HG02885 (cell line): ENCODE results near the gene TBCD.

ENCODE experiments used
- ATAC-seq: cut with Tn5 transposase; IDR thresholded peaks from one replicate; pipeline ENCODE4 v1.9.1; 2021; ENCODE audit warnings: mild to moderate bottlenecking; ENCODE audit not compliant: unreplicated experiment, poor library complexity

TBCD gene

GRCh38 chr17:82825540-82826124 is 73.8 kb downstream of the TBCD start:
- ATAC-seq = no peak

DNA sequence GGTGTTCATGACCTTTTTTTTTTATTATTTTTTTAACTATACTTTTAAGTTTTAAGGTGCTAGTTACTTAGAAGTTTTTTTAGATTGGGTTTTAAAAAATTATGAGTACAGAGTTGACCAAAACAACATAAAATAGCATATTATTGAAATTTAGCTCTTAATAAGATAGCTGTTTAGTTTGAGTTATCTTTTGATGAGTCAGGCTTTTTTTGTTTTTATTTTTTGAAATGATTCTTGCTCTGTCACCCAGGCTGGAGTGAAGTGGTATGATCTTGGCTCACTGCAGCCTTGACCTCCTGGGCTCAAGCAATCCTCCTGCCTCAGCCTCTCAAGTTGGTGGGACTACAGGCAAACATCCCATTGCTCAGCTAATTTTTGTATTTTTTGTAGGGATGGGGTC is 74.3 kb downstream of the TBCD start:
- ATAC-seq = no peak

- ATAC-seq = no peak
Observed at GRCh38 chr17:82826956-82827355, 75.1 kb downstream of the TBCD start.

- no peak for ATAC-seq
Observed at GRCh38 chr17:82828875-82829487, 77.1 kb downstream of the TBCD start.

- no peak for ATAC-seq
Observed at GRCh38 chr17:82830249-82830661, 78.4 kb downstream of the TBCD start.

DNA sequence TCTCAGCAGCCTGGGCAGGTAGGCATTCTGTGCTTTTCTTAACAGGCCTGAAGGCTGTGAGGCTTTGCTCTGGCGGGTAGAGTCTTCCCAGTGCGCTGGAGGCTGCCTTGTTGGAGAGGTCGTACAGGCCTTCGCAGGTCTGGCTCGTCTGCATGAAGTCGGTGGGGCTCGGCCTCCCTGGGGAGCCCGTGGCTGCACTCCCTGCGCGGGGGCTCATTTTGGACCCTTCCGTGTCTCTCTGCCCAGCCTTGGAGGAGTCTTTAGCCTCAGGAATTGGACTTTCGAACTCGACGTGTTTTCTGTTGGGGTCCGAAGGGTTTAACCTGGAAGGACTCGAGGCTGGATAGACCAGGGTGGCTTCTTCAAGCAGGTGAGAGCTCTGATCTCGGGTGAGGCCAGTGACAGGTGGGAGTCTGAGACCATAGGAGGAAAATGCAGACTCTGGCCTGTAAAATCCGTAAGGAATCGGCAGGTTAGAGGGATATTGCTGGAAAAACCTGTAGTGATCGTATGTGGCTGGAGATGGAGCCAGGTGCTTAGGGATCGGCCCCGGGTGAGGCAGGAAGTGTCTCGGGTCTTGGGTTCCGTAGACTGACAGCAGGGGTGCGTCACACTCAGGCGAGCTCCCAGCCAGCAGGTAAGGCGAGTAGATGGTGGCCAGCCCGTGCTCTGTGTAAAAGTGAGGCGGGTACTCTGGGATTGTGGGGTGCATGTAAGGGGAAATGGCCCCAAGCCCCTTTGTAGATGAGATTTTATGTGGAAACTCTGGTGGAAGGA is 79.4 kb downstream of the TBCD start:
- no peak for ATAC-seq

DNA sequence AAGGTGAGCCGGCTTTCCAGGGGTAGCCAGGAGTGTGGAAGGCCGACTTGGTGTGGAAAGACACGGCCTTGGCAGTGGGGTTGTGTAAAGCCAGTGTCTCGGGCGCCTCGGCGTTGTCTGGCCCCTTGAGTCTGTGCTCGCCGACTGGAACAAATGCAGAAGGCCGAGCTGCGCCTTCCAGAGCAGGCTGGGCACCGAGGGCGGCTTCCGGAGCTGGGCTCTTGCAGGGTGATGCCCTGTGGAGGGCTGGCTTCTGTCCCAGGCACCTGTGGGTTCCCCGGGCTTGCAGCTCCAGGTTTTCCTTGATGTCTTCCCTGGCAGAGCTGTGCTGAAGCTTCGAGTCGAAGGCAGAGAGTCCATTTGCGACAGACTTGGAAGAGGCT is 79.9 kb downstream of the TBCD start:
- ATAC-seq = no peak

GRCh38 chr17:82832411-82832810 is 80.5 kb downstream of the TBCD start:
- no peak for ATAC-seq

DNA sequence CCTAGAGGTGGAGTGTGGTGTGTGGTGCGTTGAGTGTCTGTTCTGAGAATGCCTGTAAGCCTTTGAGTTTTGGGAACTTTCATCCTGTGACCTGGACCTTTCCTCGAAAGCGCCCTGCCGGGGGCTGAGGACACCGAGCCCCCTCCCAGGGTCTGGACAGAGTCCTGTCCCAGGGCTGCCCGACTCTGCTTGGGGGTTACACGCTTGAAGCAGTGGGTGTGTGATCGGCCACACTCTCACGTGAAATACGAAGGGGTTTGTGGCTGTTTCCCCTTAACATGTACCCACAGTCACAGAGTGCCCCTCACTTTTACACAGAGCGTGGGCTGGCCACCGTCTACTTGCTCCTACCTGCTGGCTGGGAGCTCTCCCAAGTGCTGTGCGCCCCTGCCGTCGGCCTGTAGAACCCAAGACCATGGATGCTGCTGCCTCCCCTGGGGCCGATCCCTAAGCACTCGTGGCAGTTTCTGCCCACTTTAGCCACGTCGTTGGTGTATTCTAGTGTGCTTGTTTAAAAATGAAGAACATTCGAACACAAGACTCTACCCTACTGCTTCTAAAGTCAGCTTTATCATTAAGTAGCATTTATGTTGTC is 81.1 kb downstream of the TBCD start:
- no peak for ATAC-seq

GRCh38 chr17:82835122-82835521 is 83.3 kb downstream of the TBCD start:
- no peak for ATAC-seq

DNA sequence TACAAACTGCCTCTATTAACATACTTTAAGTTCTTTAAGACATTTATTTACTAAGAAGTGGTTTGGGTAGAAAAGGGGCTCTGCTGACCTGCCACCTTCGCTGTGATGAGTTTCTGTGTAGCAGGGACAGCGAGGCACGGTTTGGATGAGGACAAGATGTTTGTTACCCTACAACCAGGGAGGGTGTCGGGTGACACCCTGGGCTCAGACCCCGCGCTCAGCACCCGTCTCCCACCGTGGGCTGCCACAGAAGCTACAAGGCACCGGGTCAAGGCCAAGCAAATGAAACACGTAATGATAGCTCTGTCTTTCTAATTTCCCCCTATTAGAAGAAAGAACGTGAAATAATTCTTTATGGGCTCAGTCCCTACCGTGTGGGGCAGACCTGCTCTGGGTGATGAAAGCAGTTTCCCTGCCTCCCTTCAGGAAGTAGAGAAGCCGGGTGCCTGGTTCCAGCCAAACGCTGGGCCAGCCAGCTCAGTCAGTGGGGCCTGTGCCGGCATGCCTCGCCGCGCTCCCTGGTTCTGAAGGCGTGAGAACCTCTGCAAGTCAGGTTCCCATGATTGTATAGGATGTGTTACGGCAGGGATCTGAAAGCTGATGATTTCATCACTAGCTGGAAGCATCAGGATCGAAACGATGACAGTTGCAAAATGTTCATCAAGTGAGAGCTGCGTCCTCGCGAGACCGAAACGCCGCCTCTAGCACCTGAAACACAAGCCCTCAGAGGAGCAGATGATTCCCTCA is 84.1 kb downstream of the TBCD start:
- ATAC-seq = no peak

DNA sequence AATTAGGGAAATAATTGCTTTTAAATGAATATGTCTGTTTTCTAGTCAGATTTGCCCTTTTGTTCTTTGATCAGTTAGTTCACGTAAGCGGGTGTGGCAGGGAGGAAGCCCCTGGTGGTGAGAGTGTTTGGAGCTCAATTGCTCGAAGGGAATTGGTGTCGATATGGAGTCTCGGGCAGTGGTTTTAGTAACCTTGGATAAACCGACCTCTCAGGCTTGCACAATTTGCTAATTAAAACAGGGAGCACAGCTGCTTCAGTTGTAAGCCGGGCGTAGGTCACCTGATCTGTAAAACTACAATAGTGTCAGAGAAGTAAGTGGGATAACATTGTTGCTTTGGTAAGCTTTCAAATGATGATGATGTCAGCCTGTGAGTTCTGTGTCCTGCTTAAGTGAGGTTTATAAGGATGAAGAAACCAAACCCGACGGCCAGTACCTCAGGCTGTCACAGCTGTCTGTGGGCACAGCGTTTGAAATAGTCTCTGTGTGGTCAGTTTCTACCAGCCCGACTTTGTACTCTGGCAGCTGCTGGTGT is 85.0 kb downstream of the TBCD start:
- ATAC-seq = no peak

GRCh38 chr17:82837586-82838320 is 85.9 kb downstream of the TBCD start:
- ATAC-seq = no peak

GRCh38 chr17:82838386-82839063 is 86.7 kb downstream of the TBCD start:
- no peak for ATAC-seq

DNA sequence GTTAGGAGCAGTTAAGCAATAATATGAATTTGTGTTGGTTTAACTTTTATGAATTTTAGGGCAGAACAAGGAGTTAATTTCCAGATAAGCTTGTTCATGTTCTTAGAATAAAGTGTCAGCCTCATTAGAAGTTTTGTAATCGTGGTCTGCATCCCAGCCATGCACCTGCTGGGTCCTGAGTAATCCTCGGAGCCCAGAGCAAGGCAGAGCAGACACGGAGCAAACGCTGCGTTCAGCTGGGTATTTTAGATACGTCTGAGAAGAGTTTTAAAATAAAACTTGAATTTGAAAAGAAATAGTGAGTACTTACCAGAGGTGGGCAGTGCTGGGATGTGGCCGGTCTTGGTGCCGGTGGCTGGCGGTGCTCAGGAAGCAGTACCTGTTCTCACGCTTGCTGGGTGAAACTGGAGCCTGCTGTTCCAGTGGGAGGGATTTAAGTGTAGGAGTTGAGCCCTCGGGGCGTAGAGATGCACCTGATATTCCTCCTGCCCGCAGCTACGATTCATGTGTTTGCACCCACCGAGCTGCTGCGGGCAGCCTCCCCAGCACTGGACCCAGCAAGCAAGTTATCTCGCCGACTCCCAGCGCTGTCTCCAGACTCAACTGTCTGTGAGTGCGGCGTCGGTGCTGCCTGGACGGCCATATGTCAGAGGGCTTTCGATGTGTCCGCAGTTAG is 87.9 kb downstream of the TBCD start, which contains the start of gene ZNF750:
Gene ZNF750 (minus strand): TSS at position 406 of the 676 bp plus-strand sequence. CDS start 7,568 bp downstream, outside the sequence.
- ATAC-seq = no peak

DNA sequence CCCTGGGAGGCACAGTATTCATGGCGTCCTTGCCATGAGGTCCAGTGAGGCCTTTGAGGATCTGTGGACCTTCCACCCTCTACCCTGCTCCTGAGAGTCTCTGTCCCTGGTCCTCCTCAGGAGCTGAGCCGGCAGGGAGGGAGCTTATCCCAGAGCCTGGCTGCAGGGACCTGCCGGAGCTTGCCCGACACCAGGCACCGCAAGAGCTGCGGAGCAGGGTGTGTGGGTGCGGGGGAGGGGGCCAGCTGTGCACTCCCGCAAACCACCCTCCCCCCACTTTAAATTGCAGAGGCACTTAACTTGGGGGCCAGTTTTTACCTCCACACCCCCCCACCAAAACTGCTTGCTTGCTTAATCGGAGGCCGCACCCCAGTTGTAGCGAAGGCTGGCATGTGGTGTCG is 88.6 kb downstream of the TBCD start:
- no peak for ATAC-seq

GRCh38 chr17:82841921-82842596 is 90.2 kb downstream of the TBCD start:
- ATAC-seq = no peak
